OCI-LY7 (cell line): ENCODE data around the gene SLC44A3. TPM values are rescaled to one million over a fixed set of nuclear protein-coding genes. Genes with fewer than 3 reads are reported as not detected.

ENCODE experiments used
- BruUV-seq: library from RNA; stranded (reverse); fragments of 400-500 nt; replicated peaks from 2 replicates; lab custom pipeline; 2021; lab: Mats Ljungman, UMichigan
- CTCF ChIA-PET: fragments of 300-600 bp; sonication (Branson Sonifier 250); formaldehyde crosslinking; loops from one replicate; lab custom pipeline; 2022; ENCODE audit warnings: antibody characterized with exemption; ENCODE audit not compliant: unreplicated experiment; lab: Charles Lee
- POLR2A ChIA-PET: fragments of 300-600 bp; sonication (Branson Sonifier 250); formaldehyde crosslinking; loops from one replicate; lab custom pipeline; 2022; ENCODE audit warnings: antibody characterized with exemption; lab: Charles Lee
- DNase-seq: peaks from one replicate; pipeline ENCODE4 v3.0.0-alpha.2; 2015; ENCODE audit warnings: low spot score
- H2AFZ ChIP-seq: fragments of 200-600 bp; sonication (generic), shearing (Covaris generic); 2 replicates; pipeline ENCODE4 v1.6.1; 2014; ENCODE audit warnings: mild to moderate bottlenecking, antibody characterized with exemption, low read length, moderate library complexity
- H3K27ac ChIP-seq: fragments of 200-600 bp; sonication (generic); 2 replicates; pipeline ENCODE4 v1.5.1; 2014; ENCODE audit warnings: mixed run types, low read depth, mild to moderate bottlenecking, moderate library complexity, low read length, inconsistent platforms; ENCODE audit not compliant: poor library complexity, severe bottlenecking
- H3K36me3 ChIP-seq: fragments of 200-600 bp; sonication (generic); 2 replicates; pipeline ENCODE4 v1.6.1; 2014; ENCODE audit warnings: mild to moderate bottlenecking, antibody characterized with exemption, low read length, moderate library complexity, mixed read lengths; ENCODE audit not compliant: insufficient read depth
- H3K4me1 ChIP-seq: fragments of 200-600 bp; sonication (generic); 2 replicates; pipeline ENCODE4 v1.5.1; 2014; ENCODE audit warnings: mild to moderate bottlenecking, low read length; ENCODE audit not compliant: insufficient read depth, poor library complexity, severe bottlenecking
- H3K4me2 ChIP-seq: fragments of 200-600 bp; sonication (generic); 2 replicates; pipeline ENCODE4 v1.6.1; 2014; ENCODE audit warnings: mild to moderate bottlenecking, low read length
- H3K4me3 ChIP-seq: fragments of 200-600 bp; sonication (generic); 2 replicates; pipeline ENCODE4 v1.5.1; 2014; ENCODE audit warnings: mild to moderate bottlenecking, low read depth, low read length; ENCODE audit not compliant: poor library complexity, severe bottlenecking
- H3K79me2 ChIP-seq: fragments of 200-600 bp; sonication (generic); 2 replicates; pipeline ENCODE4 v1.6.1; 2016; ENCODE audit warnings: low read depth, mild to moderate bottlenecking, low read length, moderate library complexity, mixed read lengths; ENCODE audit not compliant: insufficient read depth
- H3K9me2 ChIP-seq: fragments of 200-600 bp; sonication (generic); 2 replicates; pipeline ENCODE4 v1.6.1; 2016; ENCODE audit warnings: mild to moderate bottlenecking, low read length, mixed read lengths; ENCODE audit not compliant: insufficient read depth
- H3K9me3 ChIP-seq: fragments of 200-600 bp; sonication (generic); 2 replicates; pipeline ENCODE4 v1.6.1; 2014; ENCODE audit warnings: mild to moderate bottlenecking, mixed run types, low read length, mixed read lengths
- H4K20me1 ChIP-seq: fragments of 200-600 bp; sonication (generic); 2 replicates; pipeline ENCODE4 v1.6.1; 2014; ENCODE audit warnings: mild to moderate bottlenecking, antibody characterized with exemption, low read length, moderate library complexity, mixed read lengths; ENCODE audit not compliant: insufficient read depth
- CTCF ChIP-seq: fragments of 200-600 bp; sonication (generic); conservative IDR thresholded peaks from 2 replicates; pipeline ENCODE4 v1.5.1; 2014; ENCODE audit warnings: mild to moderate bottlenecking, antibody characterized with exemption, low read length, moderate library complexity, mixed read lengths
- EZH2phosphoT487 ChIP-seq: fragments of 200-600 bp; sonication (generic); IDR thresholded peaks from 2 replicates; pipeline ENCODE4 v1.6.1; 2018; ENCODE audit warnings: low read depth, borderline replicate concordance, mild to moderate bottlenecking, mixed run types, antibody characterized with exemption, low read length, moderate library complexity, mixed read lengths
- intact Hi-C: fragments of 100-400 bp; cut with micrococcal nuclease; formaldehyde crosslinking; loops from one replicate; pipeline ENCODE4 v1.10.0; 2022; ENCODE audit not compliant: unreplicated experiment
- total RNA-seq, 2 experiments: library from RNA; depleted of rRNA in 1 of 2; stranded (reverse); fragments of >200 nt in 1 of 2; shearing (Covaris generic) in 1 of 2; gene quantifications; 2 replicates each; pipeline ENCODE4 v1.2.3, GENCODE V29; 2014 to 2022

Gene SLC44A3
- total RNA-seq, 2 experiments from 2014 or later, result not detected

GRCh38 chr1:94856004-94856403 lies 35.8 kb downstream of the SLC44A3 start:
- Histone ChIP-seq H3K4me3 (no peak overlapping the region), H3K4me1 (no peaks in the 10 kb centered on the region), H3K79me2 (no peaks in the 10 kb centered on the region), H3K4me2 (no peak overlapping the region), H3K9me3 (no peaks in the 10 kb centered on the region), H3K9me2 (no peaks in the 10 kb centered on the region), H3K36me3 (no peaks in the 10 kb centered on the region), H4K20me1 (no peaks in the 10 kb centered on the region), H3K27ac (no peak overlapping the region), H2AFZ (no peak overlapping the region)
- TF ChIP-seq CTCF, result no peak
- no peak for TF ChIP-seq EZH2phosphoT487
- ChIA-PET POLR2A (no interaction called here), CTCF (interaction anchor here (1.0 to 1.2 kb wide), 2 partner anchors 137 to 377 kb away, joined by 3 read pairs; no protein-coding TSS in a partner anchor)
- no peak for DNase-seq
- no TSS peak for BruUV-seq
- intact Hi-C loops, result no loop called here

- no peak overlapping the region for H3K4me2 ChIP-seq
- no peaks in the 10 kb centered on the region for H4K20me1 ChIP-seq
- H3K27ac ChIP-seq, result no peak overlapping the region
- H3K79me2 ChIP-seq, result no peaks in the 10 kb centered on the region
- H3K4me3 ChIP-seq, result no peak overlapping the region
- intact Hi-C loops, result no loop called here
- no TSS peak for BruUV-seq
- POLR2A ChIA-PET, result no interaction called here
- H3K9me2 ChIP-seq, result no peaks in the 10 kb centered on the region
- no peak for DNase-seq
- CTCF ChIA-PET, result interaction anchor here (1.2 kb wide), 1 partner anchor 137 kb away, joined by 3 read pairs; no protein-coding TSS in a partner anchor
- no peaks in the 10 kb centered on the region for H3K9me3 ChIP-seq
- TF ChIP-seq CTCF, result no peak
- no peak for TF ChIP-seq EZH2phosphoT487
- no peaks in the 10 kb centered on the region for H3K4me1 ChIP-seq
- H3K36me3 ChIP-seq, result no peaks in the 10 kb centered on the region
- H2AFZ ChIP-seq, result no peak overlapping the region
Measured at GRCh38 chr1:94856868-94857267, 36.7 kb downstream of the SLC44A3 start.

- no peaks in the 10 kb centered on the region for H3K36me3 ChIP-seq
- TF ChIP-seq CTCF, result no peak
- no peak for TF ChIP-seq EZH2phosphoT487
- no peaks in the 10 kb centered on the region for H3K4me1 ChIP-seq
- intact Hi-C loops, result no loop called here
- H4K20me1 ChIP-seq, result no peaks in the 10 kb centered on the region
- no TSS peak for BruUV-seq
- no peak for DNase-seq
- H2AFZ ChIP-seq, result no peak overlapping the region
- no peaks in the 10 kb centered on the region for H3K79me2 ChIP-seq
- no peak overlapping the region for H3K4me3 ChIP-seq
- ChIA-PET CTCF (no interaction called here), POLR2A (no interaction called here)
- no peaks in the 10 kb centered on the region for H3K9me2 ChIP-seq
- H3K9me3 ChIP-seq, result no peaks in the 10 kb centered on the region
- H3K27ac ChIP-seq, result no peak overlapping the region
- H3K4me2 ChIP-seq, result no peak overlapping the region
Measured at GRCh38 chr1:94858276-94858675, 38.1 kb downstream of the SLC44A3 start.
